B cell (primary cell): ENCODE data around the gene CTXN3. TPM values are rescaled to one million over a fixed set of nuclear protein-coding genes. Genes with fewer than 3 reads are reported as not detected.

Experiments used
- ATAC-seq: fragments of 200-7000 bp; cut with Tn5 transposase; one replicate; pipeline ENCODE4 v1.10.0; 2021; ENCODE audit warnings: low read depth, mild to moderate bottlenecking, moderate number of reproducible peaks, moderate library complexity
- CTCF ChIA-PET: fragments of 350-600 bp; sonication (Branson Sonifier 250); formaldehyde crosslinking; loops from one replicate; lab custom pipeline; 2021; ENCODE audit warnings: antibody characterized with exemption, inconsistent platforms; lab: Charles Lee
- POLR2A ChIA-PET: fragments of 350-600 bp; sonication (Branson Sonifier 250); formaldehyde crosslinking; loops from one replicate; lab custom pipeline; 2021; ENCODE audit warnings: antibody characterized with exemption; lab: Charles Lee
- DNase-seq: peaks from one replicate; pipeline ENCODE4 v3.0.0; 2013
- H2AFZ ChIP-seq: 2 replicates; pipeline ENCODE4 v1.6.1; 2012; ENCODE audit warnings: mild to moderate bottlenecking, low read depth, low read length; ENCODE audit not compliant: insufficient read depth, poor library complexity, severe bottlenecking
- H3K27ac ChIP-seq, 2 donors: 1 replicate in 1 of 2; 2 replicates in 1 of 2; pipeline ENCODE4 v1.5.1; 2012 to 2013; ENCODE audit warnings: low read length in 2 of 2, mild to moderate bottlenecking in 2 of 2, moderate library complexity in 1 of 2
- H3K27me3 ChIP-seq, 4 experiments: fragments of 200-600 bp in 1 of 4; sonication (generic) in 1 of 4; replicated peaks in 1 of 4; 1 replicate in 2 of 4; 2 replicates in 2 of 4; pipeline versions ENCODE4 v1.6.1 to v1.7.0; 2013 to 2016; ENCODE audit warnings: low read length in 3 of 4, mild to moderate bottlenecking in 2 of 4, mixed read lengths in 1 of 4, moderate library complexity in 1 of 4; ENCODE audit not compliant: insufficient read depth in 4 of 4, control insufficient read depth in 3 of 4; ENCODE audit errors: control extremely low read depth in 1 of 4
- H3K36me3 ChIP-seq, 2 experiments: replicated peaks in 1 of 2; 1 replicate in 1 of 2; 2 replicates in 1 of 2; pipeline versions ENCODE4 v1.6.1 to v1.7.1; 2013; ENCODE audit warnings: low read length in 1 of 2; ENCODE audit not compliant: insufficient read depth in 2 of 2, control insufficient read depth in 1 of 2; ENCODE audit errors: control extremely low read depth in 1 of 2, extremely low read depth in 1 of 2
- H3K4me1 ChIP-seq, 2 donors: fragments of 200-600 bp in 1 of 2; sonication (generic) in 1 of 2; 1 replicate in 1 of 2; 2 replicates in 1 of 2; pipeline versions ENCODE4 v1.5.1 to v1.6.1; 2013 to 2017; ENCODE audit warnings: low read length in 2 of 2; ENCODE audit not compliant: control insufficient read depth in 2 of 2, insufficient read depth in 2 of 2
- H3K4me2 ChIP-seq: replicated peaks from 2 replicates; pipeline ENCODE3; 2012; ENCODE audit warnings: mild to moderate bottlenecking, low read depth, low read length; ENCODE audit not compliant: poor library complexity, severe bottlenecking
- H3K4me3 ChIP-seq, 5 experiments: fragments of 200-600 bp in 1 of 5; sonication (generic) in 1 of 5; 1 replicate in 3 of 5; 2 replicates in 2 of 5; pipeline versions ENCODE4 v1.5.1 to v1.7.0; 2011 to 2016; ENCODE audit warnings: low read length in 4 of 5, mild to moderate bottlenecking in 4 of 5, low read depth in 2 of 5, control low read depth in 1 of 5, moderate library complexity in 1 of 5; ENCODE audit not compliant: insufficient read depth in 1 of 5; ENCODE audit errors: control extremely low read depth in 1 of 5, extremely low read depth in 1 of 5
- H3K79me2 ChIP-seq: fragments of 200-600 bp; sonication (generic); one replicate; pipeline ENCODE4 v1.6.0; 2016; ENCODE audit warnings: low read length; ENCODE audit not compliant: control insufficient read depth, insufficient read depth
- H3K9ac ChIP-seq: fragments of 200-600 bp; sonication (generic); 2 replicates; pipeline ENCODE4 v1.6.1; 2017; ENCODE audit warnings: mild to moderate bottlenecking, low read length, moderate library complexity
- H3K9me3 ChIP-seq, 3 donors: one replicate each; pipeline versions ENCODE4 v1.6.1 to v1.7.1; 2013; ENCODE audit warnings: low read length in 2 of 3; ENCODE audit not compliant: control insufficient read depth in 2 of 3, insufficient read depth in 1 of 3; ENCODE audit errors: control extremely low read depth in 1 of 3
- H4K20me1 ChIP-seq: 2 replicates; pipeline ENCODE4 v1.6.0; 2012; ENCODE audit warnings: mild to moderate bottlenecking, low read length; ENCODE audit not compliant: insufficient read depth, control insufficient read depth, poor library complexity, severe bottlenecking
- H3K27ac Mint-ChIP-seq: one replicate; pipeline ENCODE4 v1.8.0; 2021; ENCODE audit warnings: mixed read lengths
- H3K27me3 Mint-ChIP-seq: one replicate; pipeline ENCODE4 v1.8.0; 2021; ENCODE audit warnings: mixed read lengths
- H3K4me1 Mint-ChIP-seq: one replicate; pipeline ENCODE4 v1.8.0; 2021; ENCODE audit warnings: mixed read lengths
- H3K4me3 Mint-ChIP-seq: one replicate; pipeline ENCODE4 v1.8.0; 2021; ENCODE audit warnings: mixed read lengths
- H3K9me3 Mint-ChIP-seq: one replicate; pipeline ENCODE4 v1.8.0; 2022; ENCODE audit warnings: mixed read lengths; ENCODE audit not compliant: insufficient read depth
- EZH2 ChIP-seq: IDR thresholded peaks from 2 replicates; pipeline ENCODE4 v1.6.1; 2012; ENCODE audit warnings: borderline replicate concordance, low read depth, mild to moderate bottlenecking, moderate library complexity, low read length; ENCODE audit not compliant: insufficient read depth, poor library complexity, severe bottlenecking
- WGBS: methylation state at CpG from one replicate; pipeline ENCODE4 v1.1.5; 2013; ENCODE audit warnings: missing lambda C conversion rate; ENCODE audit not compliant: insufficient coverage; 5-methylcytosine and 5-hydroxymethylcytosine counted together
- intact Hi-C: fragments of 100-400 bp; cut with micrococcal nuclease; formaldehyde crosslinking; loops from one replicate; pipeline ENCODE4 v1.10.0; 2022
- polyA plus RNA-seq: library from polyadenylated mRNA; depleted of rRNA; stranded (reverse); fragments of >200 nt; gene quantifications from 2 replicates; pipeline ENCODE4 v1.2.3, GENCODE V29; 2012
- total RNA-seq, 2 donors: library from RNA; stranded (reverse); fragments of 120-200 nt in 1 of 2; gene quantifications; 1 replicate in 1 of 2; 2 replicates in 1 of 2; pipeline versions ENCODE4 v1.2.3 to v1.2.4, GENCODE V29; 2013 to 2022
- TF ChIP-seq, protein P1 (sequence below): fragments of 200-600 bp; IDR thresholded peaks from one replicate; pipeline ENCODE4 v1.8.0; 2022; ENCODE audit warnings: antibody characterized with exemption, mild to moderate bottlenecking

Gene CTXN3
- total and polyA plus RNA-seq, 2 donors (not counting 1 experiment from before 2014, with no cell fraction given), result not detected

- no peak overlapping the region for H3K27ac Mint-ChIP-seq
- ATAC-seq, result no peak
Observed at GRCh38 chr5:127695346-127695745, 46.5 kb downstream of the CTXN3 start.

GRCh38 chr5:127696683-127697082, 47.8 kb downstream of the CTXN3 start:
- no peak overlapping the region for H3K4me2 ChIP-seq
- H3K27ac Mint-ChIP-seq, result no peak overlapping the region
- H3K4me1 Mint-ChIP-seq, result no peaks in the 10 kb centered on the region
- no peak overlapping the region for H3K4me3 Mint-ChIP-seq
- H3K4me3 ChIP-seq, result no peak overlapping the region
- H3K36me3 ChIP-seq, result no peaks in the 10 kb centered on the region
- H3K9me3 ChIP-seq, result no peaks in the 10 kb centered on the region
- intact Hi-C loops, result no loop called here
- WGBS, result 86% methylated on average over 3 of the region's 6 CpGs
- DNase-seq, result no peak
- CTCF ChIA-PET, result no interaction called here
- H3K79me2 ChIP-seq, result no peaks in the 10 kb centered on the region
- no peaks in the 10 kb centered on the region for H3K4me1 ChIP-seq
- H2AFZ ChIP-seq, result no peak overlapping the region
- no peaks in the 10 kb centered on the region for H3K9me3 Mint-ChIP-seq
- no peak overlapping the region for H3K9ac ChIP-seq
- ATAC-seq, result no peak
- no peaks in the 10 kb centered on the region for H3K27me3 ChIP-seq
- no peaks in the 10 kb centered on the region for H3K27me3 Mint-ChIP-seq
- POLR2A ChIA-PET, result no interaction called here
- TF ChIP-seq, protein P1, sequence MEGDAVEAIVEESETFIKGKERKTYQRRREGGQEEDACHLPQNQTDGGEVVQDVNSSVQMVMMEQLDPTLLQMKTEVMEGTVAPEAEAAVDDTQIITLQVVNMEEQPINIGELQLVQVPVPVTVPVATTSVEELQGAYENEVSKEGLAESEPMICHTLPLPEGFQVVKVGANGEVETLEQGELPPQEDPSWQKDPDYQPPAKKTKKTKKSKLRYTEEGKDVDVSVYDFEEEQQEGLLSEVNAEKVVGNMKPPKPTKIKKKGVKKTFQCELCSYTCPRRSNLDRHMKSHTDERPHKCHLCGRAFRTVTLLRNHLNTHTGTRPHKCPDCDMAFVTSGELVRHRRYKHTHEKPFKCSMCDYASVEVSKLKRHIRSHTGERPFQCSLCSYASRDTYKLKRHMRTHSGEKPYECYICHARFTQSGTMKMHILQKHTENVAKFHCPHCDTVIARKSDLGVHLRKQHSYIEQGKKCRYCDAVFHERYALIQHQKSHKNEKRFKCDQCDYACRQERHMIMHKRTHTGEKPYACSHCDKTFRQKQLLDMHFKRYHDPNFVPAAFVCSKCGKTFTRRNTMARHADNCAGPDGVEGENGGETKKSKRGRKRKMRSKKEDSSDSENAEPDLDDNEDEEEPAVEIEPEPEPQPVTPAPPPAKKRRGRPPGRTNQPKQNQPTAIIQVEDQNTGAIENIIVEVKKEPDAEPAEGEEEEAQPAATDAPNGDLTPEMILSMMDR, result no peak
- TF ChIP-seq EZH2, result no peak
- H4K20me1 ChIP-seq, result no peaks in the 10 kb centered on the region
- H3K27ac ChIP-seq, result no peak overlapping the region

More at GRCh38 chr5:127695346-127695745, 46.5 kb downstream of the CTXN3 start:
- no peak overlapping the region for H3K9ac ChIP-seq
- peaks cover 0 to 3% (median 0%) of the 10 kb centered on the region in 3 donors for H3K9me3 ChIP-seq
- H3K27me3 ChIP-seq, result no peaks in the 10 kb centered on the region
- H4K20me1 ChIP-seq, result no peaks in the 10 kb centered on the region
- no peak overlapping the region for H3K4me2 ChIP-seq
- H3K27ac ChIP-seq, result no peak overlapping the region
- Mint-ChIP-seq H3K27me3 (no peaks in the 10 kb centered on the region), H3K4me3 (no peak overlapping the region), H3K9me3 (peaks cover 2% of the 10 kb centered on the region), H3K4me1 (no peaks in the 10 kb centered on the region)
- no peak overlapping the region for H2AFZ ChIP-seq
- ChIA-PET POLR2A (no interaction called here), CTCF (no interaction called here)
- no peaks in the 10 kb centered on the region for H3K36me3 ChIP-seq
- intact Hi-C loops, result no loop called here
- H3K4me3 ChIP-seq, result no peak overlapping the region
- TF ChIP-seq EZH2, result no peak
- TF ChIP-seq, protein P1, result no peak
- H3K79me2 ChIP-seq, result no peaks in the 10 kb centered on the region
- DNase-seq, result no peak
- no peaks in the 10 kb centered on the region for H3K4me1 ChIP-seq
